Keratinocyte (primary cell): ENCODE results near the gene LRRC38.

Experiments
- CTCF ChIP-seq, 3 experiments: IDR thresholded peaks in 1 of 3; conservative IDR thresholded peaks in 1 of 3; optimal IDR thresholded peaks in 1 of 3; 2 replicates in 2 of 3; 3 replicates in 1 of 3; pipeline versions ENCODE3 to v1.5.1; 2011; ENCODE audit warnings: low read length in 3 of 3, mild to moderate bottlenecking in 3 of 3, moderate library complexity in 2 of 3, control low read depth in 1 of 3, inconsistent platforms in 1 of 3; ENCODE audit not compliant: insufficient read depth in 2 of 3; ENCODE audit errors: extremely low read depth in 1 of 3
- EZH2 ChIP-seq: IDR thresholded peaks from one replicate; pipeline ENCODE4 v1.6.1; 2012; ENCODE audit warnings: inconsistent platforms, mild to moderate bottlenecking, low read length, moderate library complexity

- no peak for TF ChIP-seq CTCF (optimal IDR thresholded peaks at IDR 0.05 in 1 of 3, IDR thresholded peaks at IDR 0.05 in 1 of 3, conservative IDR thresholded peaks at IDR 0.05 in 1 of 3; ENCODE audit: extremely low read depth in 1 of 3, insufficient read depth in 2 of 3, low read length in 3 of 3)
- TF ChIP-seq EZH2: no peak
Observed at GRCh38 chr1:13510499-13510898, 3.3 kb downstream of the LRRC38 start.
